ENCODE results near the gene TNFSF11. TPM values are rescaled to one million over a fixed set of nuclear protein-coding genes. Genes with fewer than 3 reads are reported as not detected.

The TNFSF11 gene
- total and polyA plus RNA-seq, 2 donors (not counting 1 experiment from before 2014, with no cell fraction given) = not detected

- H3K4me3 Mint-ChIP-seq = no peak overlapping the region
- Histone ChIP-seq H3K4me3 (ENCODE audit: control extremely low read depth in 1 of 5, extremely low read depth in 1 of 5, insufficient read depth in 1 of 5, low read depth in 2 of 5, low read length in 4 of 5) (no peak overlapping the region), H3K36me3 (replicated peaks in 1 of 2; ENCODE audit: control extremely low read depth in 1 of 2, control insufficient read depth in 1 of 2, extremely low read depth in 1 of 2, insufficient read depth in 2 of 2, low read length in 1 of 2) (no peaks in the 10 kb centered on the region), H3K9me3 (ENCODE audit: control extremely low read depth in 1 of 3, control insufficient read depth in 2 of 3, insufficient read depth in 1 of 3, low read length in 2 of 3) (no peaks in the 10 kb centered on the region), H2AFZ (ENCODE audit: insufficient read depth, low read depth, low read length, poor library complexity, severe bottlenecking) (no peak overlapping the region), H4K20me1 (ENCODE audit: control insufficient read depth, insufficient read depth, low read length, poor library complexity, severe bottlenecking) (no peaks in the 10 kb centered on the region), H3K4me1 (ENCODE audit: control insufficient read depth in 2 of 2, insufficient read depth in 2 of 2, low read length in 2 of 2) (no peaks in the 10 kb centered on the region), H3K4me2 (replicated peaks; ENCODE audit: low read depth, low read length, poor library complexity, severe bottlenecking) (no peak overlapping the region), H3K79me2 (ENCODE audit: control insufficient read depth, insufficient read depth, low read length) (no peaks in the 10 kb centered on the region), H3K27me3 (replicated peaks in 1 of 4; ENCODE audit: control extremely low read depth in 1 of 4, control insufficient read depth in 3 of 4, insufficient read depth in 4 of 4, low read length in 3 of 4) (peaks cover 0 to 3% (median 0%) of the 10 kb centered on the region in 4 experiments), H3K27ac (ENCODE audit: low read length in 2 of 2) (no peak overlapping the region), H3K9ac (ENCODE audit: low read length) (no peak overlapping the region)
- H3K27ac Mint-ChIP-seq = no peak overlapping the region
- no peak for ATAC-seq (ENCODE audit: low read depth)
- ChIA-PET CTCF (no interaction called here), POLR2A (no interaction called here)
- TF ChIP-seq EZH2 (IDR thresholded peaks at IDR 0.05; ENCODE audit: borderline replicate concordance, insufficient read depth, low read depth, low read length, poor library complexity, severe bottlenecking) (no peak), CTCF (IDR thresholded peaks at IDR 0.05) (no peak)
- no peaks in the 10 kb centered on the region for H3K9me3 Mint-ChIP-seq (ENCODE audit: insufficient read depth)
- intact Hi-C loops (cut with micrococcal nuclease) = no loop called here
- DNase-seq = no peak
- H3K4me1 Mint-ChIP-seq = no peaks in the 10 kb centered on the region
- H3K27me3 Mint-ChIP-seq = peaks cover 10% of the 10 kb centered on the region
Measured at GRCh38 chr13:42633495-42633894, 59.5 kb downstream of the TNFSF11 start.

- Histone ChIP-seq H3K4me3 (ENCODE audit: control extremely low read depth in 1 of 5, extremely low read depth in 1 of 5, insufficient read depth in 1 of 5, low read depth in 2 of 5, low read length in 4 of 5) (no peak overlapping the region), H4K20me1 (ENCODE audit: control insufficient read depth, insufficient read depth, low read length, poor library complexity, severe bottlenecking) (no peaks in the 10 kb centered on the region), H3K27me3 (replicated peaks in 1 of 4; ENCODE audit: control extremely low read depth in 1 of 4, control insufficient read depth in 3 of 4, insufficient read depth in 4 of 4, low read length in 3 of 4) (no peaks in the 10 kb centered on the region), H3K36me3 (replicated peaks in 1 of 2; ENCODE audit: control extremely low read depth in 1 of 2, control insufficient read depth in 1 of 2, extremely low read depth in 1 of 2, insufficient read depth in 2 of 2, low read length in 1 of 2) (no peaks in the 10 kb centered on the region), H3K4me1 (ENCODE audit: control insufficient read depth in 2 of 2, insufficient read depth in 2 of 2, low read length in 2 of 2) (no peaks in the 10 kb centered on the region), H3K4me2 (replicated peaks; ENCODE audit: low read depth, low read length, poor library complexity, severe bottlenecking) (no peak overlapping the region), H3K9me3 (ENCODE audit: control extremely low read depth in 1 of 3, control insufficient read depth in 2 of 3, insufficient read depth in 1 of 3, low read length in 2 of 3) (peaks cover 0 to 3% (median 0%) of the 10 kb centered on the region in 3 donors), H3K9ac (ENCODE audit: low read length) (no peak overlapping the region), H3K79me2 (ENCODE audit: control insufficient read depth, insufficient read depth, low read length) (no peaks in the 10 kb centered on the region), H2AFZ (ENCODE audit: insufficient read depth, low read depth, low read length, poor library complexity, severe bottlenecking) (no peak overlapping the region), H3K27ac (ENCODE audit: low read length in 2 of 2) (no peak overlapping the region)
- ChIA-PET CTCF (no interaction called here), POLR2A (no interaction called here)
- peaks cover 14% of the 10 kb centered on the region for H3K27me3 Mint-ChIP-seq
- H3K4me3 Mint-ChIP-seq = no peak overlapping the region
- DNase-seq = no peak
- H3K4me1 Mint-ChIP-seq = no peaks in the 10 kb centered on the region
- intact Hi-C loops (cut with micrococcal nuclease) = no loop called here
- no peak overlapping the region for H3K27ac Mint-ChIP-seq
- 93% methylated on average over 3 of the region's 5 CpGs for WGBS (ENCODE audit: insufficient coverage)
- TF ChIP-seq CTCF (IDR thresholded peaks at IDR 0.05) (no peak), EZH2 (IDR thresholded peaks at IDR 0.05; ENCODE audit: borderline replicate concordance, insufficient read depth, low read depth, low read length, poor library complexity, severe bottlenecking) (no peak)
- no peak for ATAC-seq (ENCODE audit: low read depth)
- H3K9me3 Mint-ChIP-seq (ENCODE audit: insufficient read depth) = peaks cover 3% of the 10 kb centered on the region
Measured at GRCh38 chr13:42638101-42638500, 64.1 kb downstream of the TNFSF11 start.
